ENCODE measurements around the gene RHBDL3. TPM values are rescaled to one million over a fixed set of nuclear protein-coding genes. Genes with fewer than 3 reads are reported as not detected.
"Not testable (repeated sequence)": the region's sequence is repeated elsewhere in the genome, so short reads cannot be mapped to it uniquely, and the experiment has no call there.

The RHBDL3 gene
- total RNA-seq, 1 experiment from 2014 or later = not detected

- no peak; the same call in 1 of the 2 replicates for ATAC-seq
- H3K36me3 ChIP-seq (ENCODE audit: low read depth, low read length) = no peaks in the 10 kb centered on the region
- intact Hi-C loops (cut with micrococcal nuclease) = loop anchor here (5.0 kb wide), 1 partner anchor 115 kb away; no protein-coding TSS in a partner anchor
- no peaks in the 10 kb centered on the region for H3K9me2 ChIP-seq (replicated peaks; ENCODE audit: low read length)
- no peaks in the 10 kb centered on the region for H3K79me2 ChIP-seq (ENCODE audit: low read length)
- no peaks in the 10 kb centered on the region for H3K9me3 ChIP-seq (ENCODE audit: low read length)
- H4K20me1 ChIP-seq (ENCODE audit: low read length) = no peaks in the 10 kb centered on the region
- H3K4me3 ChIP-seq (ENCODE audit: low read length) = no peak overlapping the region
- peaks cover 4% of the 10 kb centered on the region; the same call in 1 of the 2 replicates for H3K27me3 ChIP-seq (ENCODE audit: low read length)
- no peak overlapping the region for H2AFZ ChIP-seq (ENCODE audit: low read length)
- TF ChIP-seq EZH2 (IDR thresholded peaks at IDR 0.05; ENCODE audit: low read length, unreplicated experiment) (no peak), CTCF (conservative IDR thresholded peaks at IDR 0.05; ENCODE audit: low read depth, low read length) (no peak), EZH2phosphoT487 (IDR thresholded peaks at IDR 0.05; ENCODE audit: borderline replicate concordance, low read length) (no peak)
- no peak overlapping the region for H3K9ac ChIP-seq (ENCODE audit: low read length)
- ChIA-PET POLR2A (ENCODE audit: unreplicated experiment) (no interaction called here), CTCF (no interaction called here)
- H3K27ac ChIP-seq (ENCODE audit: low read length) = no peak overlapping the region
- DNase-seq = no peak
- no peak overlapping the region for H3K4me2 ChIP-seq (ENCODE audit: low read length)
- H3K4me1 ChIP-seq (ENCODE audit: insufficient read depth, low read length) = no peaks in the 10 kb centered on the region
- BruUV-seq (replicated peaks) = no TSS peak
- no peaks in the 10 kb centered on the region for H3F3A ChIP-seq (ENCODE audit: low read length, unreplicated experiment)
Observed at GRCh38 chr17:32317353-32317752, 51.7 kb downstream of the RHBDL3 start.

GRCh38 chr17:32318071-32318470, 52.4 kb downstream of the RHBDL3 start:
- ATAC-seq (no peak), DNase-seq (no peak)
- Histone ChIP-seq H3K9ac (ENCODE audit: low read length) (no peak overlapping the region), H3K27me3 (ENCODE audit: low read length) (peaks cover 4% of the 10 kb centered on the region; the same call in 1 of the 2 replicates), H3K4me1 (ENCODE audit: insufficient read depth, low read length) (no peaks in the 10 kb centered on the region), H3K36me3 (ENCODE audit: low read depth, low read length) (no peaks in the 10 kb centered on the region), H3K4me3 (ENCODE audit: low read length) (no peak overlapping the region), H4K20me1 (ENCODE audit: low read length) (no peaks in the 10 kb centered on the region), H3K27ac (ENCODE audit: low read length) (no peak overlapping the region), H3F3A (ENCODE audit: low read length, unreplicated experiment) (no peaks in the 10 kb centered on the region), H3K9me3 (ENCODE audit: low read length) (no peaks in the 10 kb centered on the region), H3K9me2 (replicated peaks; ENCODE audit: low read length) (no peaks in the 10 kb centered on the region), H2AFZ (ENCODE audit: low read length) (no peak overlapping the region), H3K79me2 (ENCODE audit: low read length) (no peaks in the 10 kb centered on the region), H3K4me2 (ENCODE audit: low read length) (no peak overlapping the region)
- intact Hi-C loops (cut with micrococcal nuclease) = loop anchor here (5.0 kb wide), 1 partner anchor 116 kb away; no protein-coding TSS in a partner anchor
- POLR2A ChIA-PET (ENCODE audit: unreplicated experiment) = no interaction called here
- no TSS peak for BruUV-seq (replicated peaks)
- TF ChIP-seq CTCF (conservative IDR thresholded peaks at IDR 0.05; ENCODE audit: low read depth, low read length) (no peak), EZH2 (IDR thresholded peaks at IDR 0.05; ENCODE audit: low read length, unreplicated experiment) (no peak), EZH2phosphoT487 (IDR thresholded peaks at IDR 0.05; ENCODE audit: borderline replicate concordance, low read length) (no peak)
- CTCF ChIA-PET = no interaction called here

DNA sequence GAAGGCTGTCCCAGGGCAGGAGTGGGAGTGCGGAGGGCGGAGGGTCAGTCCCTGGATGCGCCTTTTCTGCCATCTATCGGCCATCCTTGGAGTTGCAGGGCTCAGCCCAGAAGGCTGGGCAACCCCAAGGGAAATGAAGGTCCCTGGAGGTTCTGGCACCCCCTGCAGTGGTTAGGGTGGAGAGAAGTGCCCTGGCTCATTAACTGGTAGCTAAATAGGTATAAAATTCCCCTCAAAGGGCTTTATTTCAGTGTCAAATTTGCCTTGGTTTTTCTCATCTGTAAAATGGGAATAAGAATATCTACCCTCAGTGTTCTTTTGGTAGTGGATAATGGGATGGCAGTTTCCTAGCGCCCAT, 53.9 kb downstream of the RHBDL3 start:
- H3K4me1 ChIP-seq (ENCODE audit: insufficient read depth, low read length) = no peaks in the 10 kb centered on the region
- TF ChIP-seq CTCF (conservative IDR thresholded peaks at IDR 0.05; ENCODE audit: low read depth, low read length) (peak; percentile 82), EZH2phosphoT487 (IDR thresholded peaks at IDR 0.05; ENCODE audit: borderline replicate concordance, low read length) (no peak)
- no peaks in the 10 kb centered on the region for H4K20me1 ChIP-seq (ENCODE audit: low read length)
- H3F3A ChIP-seq (ENCODE audit: low read length, unreplicated experiment) = no peaks in the 10 kb centered on the region
- no peak overlapping the region for H3K4me3 ChIP-seq (ENCODE audit: low read length)
- H3K27ac ChIP-seq (ENCODE audit: low read length) = no peak overlapping the region
- no peak overlapping the region for H2AFZ ChIP-seq (ENCODE audit: low read length)
- H3K4me2 ChIP-seq (ENCODE audit: low read length) = no peak overlapping the region
- POLR2A ChIA-PET (ENCODE audit: unreplicated experiment) = no interaction called here
- no peaks in the 10 kb centered on the region for H3K9me3 ChIP-seq (ENCODE audit: low read length)
- CTCF ChIA-PET = interaction anchor here (0.6 kb wide), 2 partner anchors 69 to 407 kb away, joined by 3 to 5 read pairs; no protein-coding TSS in a partner anchor
- peak; percentile 95 for ATAC-seq
- DNase-seq = peak; percentile 74
- intact Hi-C loops (cut with micrococcal nuclease) = loop anchor here (1.0 to 5.0 kb wide), 2 partner anchors 66 to 117 kb away; no protein-coding TSS in a partner anchor
- no peak overlapping the region for H3K9ac ChIP-seq (ENCODE audit: low read length)
- no TSS peak for BruUV-seq (replicated peaks)
- H3K9me2 ChIP-seq (replicated peaks; ENCODE audit: low read length) = no peaks in the 10 kb centered on the region
- H3K36me3 ChIP-seq (ENCODE audit: low read depth, low read length) = no peaks in the 10 kb centered on the region
- peaks cover 4% of the 10 kb centered on the region; the same call in 1 of the 2 replicates for H3K27me3 ChIP-seq (ENCODE audit: low read length)
- H3K79me2 ChIP-seq (ENCODE audit: low read length) = no peaks in the 10 kb centered on the region

DNA sequence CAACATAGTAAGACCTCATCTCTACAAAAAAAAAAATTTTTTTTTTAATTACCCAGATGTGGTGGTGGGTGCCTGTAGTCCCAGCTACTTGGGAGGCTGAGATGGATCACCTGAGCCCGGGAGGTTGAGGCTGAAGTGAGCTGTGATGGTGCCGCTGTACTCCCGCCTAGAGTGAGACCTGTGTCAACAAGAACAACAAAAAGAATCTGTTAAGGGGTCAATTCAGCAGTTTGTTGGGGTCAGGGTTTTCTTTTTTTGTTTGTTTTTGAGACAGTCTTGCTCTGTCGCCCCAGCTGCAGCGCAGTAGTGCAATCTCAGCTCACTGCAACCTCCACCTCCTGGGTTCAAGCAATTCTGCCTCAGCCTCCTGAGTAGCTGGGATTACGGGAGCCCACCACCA, 54.4 kb downstream of the RHBDL3 start:
- H3K27ac ChIP-seq (ENCODE audit: low read length); H4K20me1 ChIP-seq (ENCODE audit: low read length); H3F3A ChIP-seq (ENCODE audit: low read length, unreplicated experiment); H3K4me3 ChIP-seq (ENCODE audit: low read length); intact Hi-C loops (cut with micrococcal nuclease); BruUV-seq (replicated peaks); H3K9me3 ChIP-seq (ENCODE audit: low read length); ATAC-seq; H3K4me1 ChIP-seq (ENCODE audit: insufficient read depth, low read length); H3K9ac ChIP-seq (ENCODE audit: low read length); H3K27me3 ChIP-seq (ENCODE audit: low read length); POLR2A ChIA-PET (ENCODE audit: unreplicated experiment); H2AFZ ChIP-seq (ENCODE audit: low read length); H3K9me2 ChIP-seq (replicated peaks; ENCODE audit: low read length); H3K79me2 ChIP-seq (ENCODE audit: low read length); H3K4me2 ChIP-seq (ENCODE audit: low read length); H3K36me3 ChIP-seq (ENCODE audit: low read depth, low read length); DNase-seq: not testable (repeated sequence)
- CTCF ChIA-PET = interaction anchor here (0.6 kb wide), 2 partner anchors 69 to 408 kb away, joined by 3 to 5 read pairs; no protein-coding TSS in a partner anchor
